Muscle layer of duodenum (tissue), 2 donors: ENCODE data around the gene ARMH3.

Experiments
- H3K27ac ChIP-seq: one replicate; pipeline ENCODE4 v1.7.0; 2013; ENCODE audit warnings: mild to moderate bottlenecking, low read length
- H3K27me3 ChIP-seq: one replicate; pipeline ENCODE4 v1.7.0; 2013; ENCODE audit warnings: low read depth, mild to moderate bottlenecking, control low read depth, low read length
- H3K36me3 ChIP-seq, 2 donors: one replicate each; pipeline ENCODE4 v1.7.0; 2013; ENCODE audit warnings: low read length in 2 of 2, control low read depth in 1 of 2, mild to moderate bottlenecking in 1 of 2; ENCODE audit not compliant: insufficient read depth in 2 of 2, control insufficient read depth in 1 of 2
- H3K4me1 ChIP-seq, 2 donors: one replicate each; pipeline ENCODE4 v1.7.0; 2013; ENCODE audit warnings: low read length in 2 of 2, mild to moderate bottlenecking in 2 of 2, control low read depth in 1 of 2, moderate library complexity in 1 of 2; ENCODE audit not compliant: insufficient read depth in 2 of 2, control insufficient read depth in 1 of 2
- H3K4me3 ChIP-seq, 2 donors: one replicate each; pipeline ENCODE4 v1.7.0; 2013; ENCODE audit warnings: low read length in 2 of 2, low read depth in 1 of 2, mild to moderate bottlenecking in 1 of 2
- H3K9me3 ChIP-seq, 2 donors: one replicate each; pipeline ENCODE4 v1.7.0; 2013; ENCODE audit warnings: low read length in 2 of 2, control low read depth in 1 of 2, mild to moderate bottlenecking in 1 of 2; ENCODE audit not compliant: control insufficient read depth in 1 of 2
- donor health status: healthy.

ARMH3 gene

GRCh38 chr10:101893510-101894120 is 162.4 kb downstream of the ARMH3 start:
- Histone ChIP-seq H3K36me3 (no peaks in the 10 kb centered on the region), H3K27ac (no peak overlapping the region), H3K4me1 (peaks cover 0 to 10% of the 10 kb centered on the region in 2 donors), H3K4me3 (no peak overlapping the region), H3K27me3 (no peaks in the 10 kb centered on the region), H3K9me3 (no peaks in the 10 kb centered on the region)

GRCh38 chr10:101892782-101893391 is 163.1 kb downstream of the ARMH3 start:
- Histone ChIP-seq H3K36me3 (peaks cover 0 to 3% of the 10 kb centered on the region in 2 donors), H3K9me3 (no peaks in the 10 kb centered on the region), H3K4me1 (peaks cover 0 to 8% of the 10 kb centered on the region in 2 donors), H3K27ac (no peak overlapping the region), H3K27me3 (no peaks in the 10 kb centered on the region), H3K4me3 (no peak overlapping the region)

DNA sequence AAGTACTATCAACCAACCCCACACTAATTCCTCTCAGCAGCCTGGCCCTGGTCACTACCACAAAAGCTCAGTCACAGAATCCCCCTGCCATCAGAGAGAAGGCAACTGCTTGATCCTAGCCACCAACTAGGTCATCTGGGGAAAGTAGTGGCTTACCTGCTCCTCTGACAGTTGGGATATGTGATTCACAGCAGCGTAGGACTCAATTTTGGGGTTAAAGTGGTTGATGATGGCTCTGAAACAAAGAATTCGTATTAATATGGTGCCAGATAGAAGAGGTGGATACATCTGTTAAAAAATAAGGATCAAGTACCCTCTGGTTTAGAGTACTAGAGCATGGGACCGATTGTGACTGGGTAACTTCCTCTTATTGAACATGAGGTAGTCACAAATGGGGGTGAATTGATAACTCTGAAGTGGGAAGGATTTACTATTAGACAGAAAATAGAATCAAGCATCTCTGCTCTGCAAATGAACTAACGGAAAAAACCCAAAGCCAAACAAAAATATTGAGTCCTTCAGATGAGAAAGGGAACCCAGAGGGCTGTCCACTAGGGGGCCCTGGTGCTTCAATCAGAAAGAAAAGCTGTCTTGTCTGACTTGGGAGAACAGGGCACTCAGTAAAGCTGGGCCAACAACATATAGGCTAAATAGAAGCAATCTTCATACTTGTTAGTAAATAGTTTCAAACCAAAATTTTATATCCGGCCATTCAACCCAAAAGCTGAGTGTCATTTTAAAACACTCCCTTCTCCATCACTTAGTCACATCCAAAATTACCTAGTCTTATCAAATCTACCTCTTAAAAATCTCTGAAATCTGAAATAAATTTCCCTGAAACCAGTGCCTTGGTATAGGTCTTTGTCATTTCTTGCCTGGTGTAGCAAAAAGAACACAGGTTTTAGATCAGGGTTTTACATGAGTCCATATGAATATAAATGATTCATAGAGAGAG is 166.4 kb downstream of the ARMH3 start:
- no peaks in the 10 kb centered on the region for H3K27me3 ChIP-seq
- H3K9me3 ChIP-seq = no peaks in the 10 kb centered on the region
- no peak overlapping the region for H3K4me3 ChIP-seq
- no peak overlapping the region for H3K27ac ChIP-seq
- peaks cover 0 to 3% of the 10 kb centered on the region in 2 donors for H3K36me3 ChIP-seq
- H3K4me1 ChIP-seq = peaks cover 0 to 3% of the 10 kb centered on the region in 2 donors

DNA sequence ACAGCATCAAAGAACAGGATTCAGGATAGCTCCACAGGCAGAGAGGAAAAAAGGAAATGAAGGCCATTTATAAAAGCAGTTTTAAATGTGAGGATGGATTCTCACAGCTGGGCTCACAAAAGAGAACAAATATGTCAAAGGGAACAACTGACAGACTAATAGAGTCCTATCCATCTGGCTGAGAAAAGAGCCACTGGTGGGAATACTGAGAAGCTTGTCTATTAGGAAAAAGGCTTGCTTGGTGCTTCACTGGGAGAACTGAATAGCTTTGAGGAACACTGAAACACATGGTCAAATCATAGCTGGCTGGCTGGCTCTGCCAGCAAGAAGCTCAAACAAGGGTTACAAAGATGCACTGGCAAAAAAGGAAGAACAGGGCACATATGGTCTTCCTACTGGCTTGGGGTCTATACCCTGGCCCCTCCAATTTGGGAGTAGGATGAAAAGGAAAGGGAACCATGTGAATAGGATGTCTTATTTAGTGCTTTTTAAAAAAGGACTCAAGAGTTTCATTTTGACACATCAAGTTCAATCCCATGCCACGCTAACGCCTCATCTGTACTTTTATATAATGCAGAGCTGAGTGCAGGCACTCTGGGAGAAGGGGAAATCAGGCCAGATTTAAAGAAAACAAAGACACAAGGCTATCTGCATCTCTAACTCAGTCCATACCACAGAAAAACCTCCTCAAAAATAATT is 167.6 kb downstream of the ARMH3 start:
- H3K27me3 ChIP-seq = no peaks in the 10 kb centered on the region
- H3K9me3 ChIP-seq = no peaks in the 10 kb centered on the region
- no peak overlapping the region for H3K27ac ChIP-seq
- no peak overlapping the region for H3K4me3 ChIP-seq
- H3K4me1 ChIP-seq = peaks cover 0 to 3% of the 10 kb centered on the region in 2 donors
- peaks cover 0 to 3% of the 10 kb centered on the region in 2 donors for H3K36me3 ChIP-seq

DNA sequence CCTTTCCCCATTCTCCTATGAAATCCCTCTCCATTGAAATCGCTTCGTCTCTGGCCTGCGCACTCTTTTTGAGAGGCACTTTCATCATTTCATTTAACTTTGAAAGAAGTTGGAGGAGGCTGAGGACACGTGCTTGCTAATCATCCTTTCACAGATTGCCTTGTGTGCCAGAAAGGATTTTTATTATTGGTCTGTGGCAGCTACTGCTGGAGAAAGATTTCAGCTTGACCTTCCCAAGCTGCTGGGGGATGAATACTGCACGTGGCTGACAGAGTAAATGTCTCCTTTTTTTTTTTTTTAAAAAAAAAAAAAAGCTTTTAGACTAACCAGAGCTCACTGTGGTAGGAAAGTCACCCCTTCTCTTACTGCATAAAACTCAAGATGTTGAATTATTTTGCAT is 168.2 kb downstream of the ARMH3 start:
- no peak overlapping the region for H3K27ac ChIP-seq
- peaks cover 0 to 3% of the 10 kb centered on the region in 2 donors for H3K36me3 ChIP-seq
- no peak overlapping the region for H3K4me3 ChIP-seq
- H3K4me1 ChIP-seq = peaks cover 0 to 3% of the 10 kb centered on the region in 2 donors
- H3K27me3 ChIP-seq = no peaks in the 10 kb centered on the region
- H3K9me3 ChIP-seq = no peaks in the 10 kb centered on the region

- Histone ChIP-seq H3K27ac (no peak overlapping the region), H3K27me3 (no peaks in the 10 kb centered on the region), H3K9me3 (no peaks in the 10 kb centered on the region), H3K36me3 (peaks cover 0 to 3% of the 10 kb centered on the region in 2 donors), H3K4me3 (no peak overlapping the region), H3K4me1 (peaks cover 0 to 3% of the 10 kb centered on the region in 2 donors)
Observed at GRCh38 chr10:101886521-101887312, 169.3 kb downstream of the ARMH3 start.

GRCh38 chr10:101881036-101881774 is 174.8 kb downstream of the ARMH3 start:
- Histone ChIP-seq H3K4me1 (peaks cover 0 to 3% of the 10 kb centered on the region in 2 donors), H3K27ac (no peak overlapping the region), H3K4me3 (no peak overlapping the region), H3K36me3 (no peaks in the 10 kb centered on the region), H3K9me3 (no peaks in the 10 kb centered on the region), H3K27me3 (no peaks in the 10 kb centered on the region)

DNA sequence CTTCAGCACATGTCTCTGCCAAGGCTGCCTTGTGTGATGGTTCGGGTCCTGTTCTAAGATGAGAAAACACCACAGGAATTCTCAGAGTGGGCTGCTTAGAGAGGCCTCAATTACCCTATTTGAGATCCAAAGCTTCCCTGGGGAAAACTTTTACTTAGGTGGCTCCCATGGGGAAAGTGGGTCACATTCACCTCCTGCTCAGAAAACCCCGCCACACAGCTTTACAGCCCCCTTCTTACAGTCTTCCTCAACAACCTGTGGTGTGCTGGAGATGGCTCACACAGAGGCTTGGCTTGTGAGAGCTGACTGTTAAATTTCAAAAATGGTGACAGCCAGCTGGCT is 175.8 kb downstream of the ARMH3 start:
- H3K4me1 ChIP-seq = peaks cover 0 to 3% of the 10 kb centered on the region in 2 donors
- no peak overlapping the region for H3K27ac ChIP-seq
- H3K36me3 ChIP-seq = no peaks in the 10 kb centered on the region

GRCh38 chr10:101879456-101880231 is 176.3 kb downstream of the ARMH3 start:
- Histone ChIP-seq H3K36me3 (peaks cover 0 to 4% of the 10 kb centered on the region in 2 donors), H3K4me1 (peaks cover 0 to 3% of the 10 kb centered on the region in 2 donors), H3K27me3 (no peaks in the 10 kb centered on the region)

More for the DNA sequence above, 175.8 kb downstream of the ARMH3 start:
- H3K9me3 ChIP-seq = no peaks in the 10 kb centered on the region
- no peaks in the 10 kb centered on the region for H3K27me3 ChIP-seq
- no peak overlapping the region for H3K4me3 ChIP-seq

More at GRCh38 chr10:101879456-101880231, 176.3 kb downstream of the ARMH3 start:
- no peak overlapping the region for H3K27ac ChIP-seq
- H3K4me3 ChIP-seq = no peak overlapping the region
- no peaks in the 10 kb centered on the region for H3K9me3 ChIP-seq
